ENCODE results near the gene SORCS3. TPM values are rescaled to one million over a fixed set of nuclear protein-coding genes. Genes with fewer than 3 reads are reported as not detected.

SORCS3 gene
- total RNA-seq, 4 donors from 2014 or later, result not detected

- TF ChIP-seq, protein P1, sequence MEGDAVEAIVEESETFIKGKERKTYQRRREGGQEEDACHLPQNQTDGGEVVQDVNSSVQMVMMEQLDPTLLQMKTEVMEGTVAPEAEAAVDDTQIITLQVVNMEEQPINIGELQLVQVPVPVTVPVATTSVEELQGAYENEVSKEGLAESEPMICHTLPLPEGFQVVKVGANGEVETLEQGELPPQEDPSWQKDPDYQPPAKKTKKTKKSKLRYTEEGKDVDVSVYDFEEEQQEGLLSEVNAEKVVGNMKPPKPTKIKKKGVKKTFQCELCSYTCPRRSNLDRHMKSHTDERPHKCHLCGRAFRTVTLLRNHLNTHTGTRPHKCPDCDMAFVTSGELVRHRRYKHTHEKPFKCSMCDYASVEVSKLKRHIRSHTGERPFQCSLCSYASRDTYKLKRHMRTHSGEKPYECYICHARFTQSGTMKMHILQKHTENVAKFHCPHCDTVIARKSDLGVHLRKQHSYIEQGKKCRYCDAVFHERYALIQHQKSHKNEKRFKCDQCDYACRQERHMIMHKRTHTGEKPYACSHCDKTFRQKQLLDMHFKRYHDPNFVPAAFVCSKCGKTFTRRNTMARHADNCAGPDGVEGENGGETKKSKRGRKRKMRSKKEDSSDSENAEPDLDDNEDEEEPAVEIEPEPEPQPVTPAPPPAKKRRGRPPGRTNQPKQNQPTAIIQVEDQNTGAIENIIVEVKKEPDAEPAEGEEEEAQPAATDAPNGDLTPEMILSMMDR (IDR thresholded peaks at IDR 0.05), result no peak
- no peak for TF ChIP-seq POLR2A (IDR thresholded peaks at IDR 0.05)
- Histone ChIP-seq H3K9me3 (no peaks in the 10 kb centered on the region), H3K36me3 (no peaks in the 10 kb centered on the region), H3K4me3 (no peak overlapping the region), H3K27ac (no peak overlapping the region), H3K4me1 (peaks cover 0 to 42% (median 12%) of the 10 kb centered on the region in 3 donors), H3K27me3 (peaks cover 5 to 97% (median 19%) of the 10 kb centered on the region in 4 donors)
- no peak for DNase-seq
- WGBS, 2 donors, result 82 to 89% methylated on average over 9 to 11 of the region's 11 CpGs
- intact Hi-C loops (cut with DNase I), result no loop called here
Observed at GRCh38 chr10:104643303-104643663, 2.2 kb downstream of the SORCS3 start.

- no peak for TF ChIP-seq POLR2A (IDR thresholded peaks at IDR 0.05)
- TF ChIP-seq, protein P1 (IDR thresholded peaks at IDR 0.05), result no peak
- Histone ChIP-seq H3K27ac (no peak overlapping the region), H3K36me3 (no peaks in the 10 kb centered on the region), H3K27me3 (peaks cover 0 to 70% (median 7%) of the 10 kb centered on the region in 4 donors), H3K4me3 (no peak overlapping the region), H3K9me3 (no peaks in the 10 kb centered on the region), H3K4me1 (peaks cover 0 to 17% (median 0%) of the 10 kb centered on the region in 3 donors)
- 60 to 65% methylated on average over 1 of the region's 1 CpG for WGBS, 2 donors
- intact Hi-C loops (cut with DNase I), result no loop called here
- no peak for DNase-seq
Observed at GRCh38 chr10:104646146-104646545, 5.1 kb downstream of the SORCS3 start.

- TF ChIP-seq, protein P1 (IDR thresholded peaks at IDR 0.05), result no peak
- no peak for TF ChIP-seq POLR2A (IDR thresholded peaks at IDR 0.05)
- intact Hi-C loops (cut with DNase I), result no loop called here
- 53 to 54% methylated on average over 3 of the region's 3 CpGs for WGBS, 2 donors
- Histone ChIP-seq H3K27ac (no peak overlapping the region), H3K36me3 (no peaks in the 10 kb centered on the region), H3K27me3 (peaks cover 0 to 47% (median 0%) of the 10 kb centered on the region in 4 donors), H3K9me3 (no peaks in the 10 kb centered on the region), H3K4me1 (no peaks in the 10 kb centered on the region), H3K4me3 (no peak overlapping the region)
- no peak for DNase-seq
Observed at GRCh38 chr10:104648421-104648820, 7.3 kb downstream of the SORCS3 start.

DNA sequence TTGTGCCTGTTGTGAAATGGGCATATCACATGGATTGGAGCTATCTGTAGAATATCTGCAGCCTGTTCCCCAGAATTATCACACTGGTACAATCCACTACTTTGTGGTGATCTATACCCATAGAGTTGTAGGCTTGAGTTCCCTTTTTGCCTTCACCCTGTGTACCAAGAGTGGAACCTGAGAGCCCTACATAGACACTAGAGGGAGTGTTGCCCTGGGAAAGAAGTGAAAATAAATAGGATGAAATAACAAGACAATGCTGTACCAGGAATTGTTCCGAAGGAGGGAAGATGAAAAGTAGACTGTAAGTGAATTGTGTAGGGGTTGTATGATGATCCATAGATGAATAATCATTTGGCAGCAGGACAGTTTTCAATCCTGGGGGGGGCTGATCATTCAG, 9.0 kb downstream of the SORCS3 start:
- 50 to 56% methylated on average over 1 of the region's 1 CpG for WGBS, 2 donors
- intact Hi-C loops (cut with DNase I), result no loop called here
- no peak for DNase-seq

GRCh38 chr10:104650635-104651331, 9.7 kb downstream of the SORCS3 start:
- H3K9me3 ChIP-seq, result no peaks in the 10 kb centered on the region
- H3K27ac ChIP-seq, result no peak overlapping the region
- peaks cover 0 to 24% (median 0%) of the 10 kb centered on the region in 4 donors for H3K27me3 ChIP-seq
- no peaks in the 10 kb centered on the region for H3K4me1 ChIP-seq
- no peak overlapping the region for H3K4me3 ChIP-seq
- WGBS, 2 donors, result 28 to 60% methylated on average over 3 of the region's 3 CpGs
- TF ChIP-seq, protein P1 (IDR thresholded peaks at IDR 0.05), result no peak
- TF ChIP-seq POLR2A (IDR thresholded peaks at IDR 0.05), result no peak
- H3K36me3 ChIP-seq, result no peaks in the 10 kb centered on the region
- intact Hi-C loops (cut with DNase I), result no loop called here
- DNase-seq, result no peak

More for the DNA sequence above, 9.0 kb downstream of the SORCS3 start:
- Histone ChIP-seq H3K27ac (no peak overlapping the region), H3K4me3 (no peak overlapping the region), H3K9me3 (no peaks in the 10 kb centered on the region), H3K36me3 (no peaks in the 10 kb centered on the region), H3K27me3 (peaks cover 0 to 31% (median 0%) of the 10 kb centered on the region in 4 donors), H3K4me1 (no peaks in the 10 kb centered on the region)
- TF ChIP-seq POLR2A (IDR thresholded peaks at IDR 0.05), result no peak
- TF ChIP-seq, protein P1 (IDR thresholded peaks at IDR 0.05), result no peak

Measured in esophagus squamous epithelium (tissue), 5 donors.